Naive thymus-derived CD8-positive, alpha-beta T cell (primary cell): ENCODE data around the gene CPNE1. TPM values are rescaled to one million over a fixed set of nuclear protein-coding genes. Genes with fewer than 3 reads are reported as not detected.

Experiments
- ATAC-seq, 2 donors: fragments of 150-1000 bp; cut with Tn5 transposase in 1 of 2; sonication (Bioruptor Pico), chemical (Tn5 transposase) in 1 of 2; 1 replicate in 1 of 2; 2 replicates in 1 of 2; pipeline ENCODE4 v1.10.0; 2021; ENCODE audit warnings: mild to moderate bottlenecking in 2 of 2, moderate library complexity in 2 of 2
- POLR2A ChIA-PET: fragments of 350-600 bp; sonication (Branson Sonifier 250); formaldehyde crosslinking; loops from one replicate; lab custom pipeline; 2021; ENCODE audit warnings: antibody characterized with exemption; lab: Charles Lee
- DNase-seq, 10 donors: peaks; one replicate each; pipeline versions ENCODE4 v3.0.0 to v3.0.0-alpha.2; 2020 to 2022
- H3K27ac Mint-ChIP-seq, 10 donors: one replicate each; pipeline ENCODE4 v1.8.0; 2020 to 2022; ENCODE audit warnings: mild to moderate bottlenecking in 10 of 10, mixed read lengths in 10 of 10, moderate library complexity in 4 of 10, inconsistent platforms in 1 of 10
- H3K27me3 Mint-ChIP-seq, 5 donors: one replicate each; pipeline ENCODE4 v1.8.0; 2021 to 2022; ENCODE audit warnings: mixed read lengths in 5 of 5
- H3K36me3 Mint-ChIP-seq, 3 donors: one replicate each; pipeline ENCODE4 v1.8.0; 2020 to 2022; ENCODE audit warnings: mixed read lengths in 3 of 3, mild to moderate bottlenecking in 2 of 3, inconsistent platforms in 1 of 3
- H3K4me1 Mint-ChIP-seq, 4 donors: one replicate each; pipeline ENCODE4 v1.8.0; 2021 to 2022; ENCODE audit warnings: mixed read lengths in 4 of 4
- H3K4me3 Mint-ChIP-seq, 10 donors: one replicate each; pipeline ENCODE4 v1.8.0; 2020 to 2022; ENCODE audit warnings: mild to moderate bottlenecking in 10 of 10, mixed read lengths in 10 of 10, moderate library complexity in 6 of 10, inconsistent platforms in 1 of 10
- H3K9me3 Mint-ChIP-seq, 9 donors: one replicate each; pipeline ENCODE4 v1.8.0; 2020 to 2022; ENCODE audit warnings: mixed read lengths in 9 of 9, mild to moderate bottlenecking in 3 of 9, inconsistent platforms in 1 of 9, moderate library complexity in 1 of 9
- polyA plus RNA-seq, 3 donors: library from polyadenylated mRNA; unstranded; fragments of 300-500 nt; fragmentation: Illumina TruSeq; gene quantifications; one replicate each; pipeline ENCODE4 v1.2.3, GENCODE V29; 2021
- total RNA-seq, 8 experiments: library from RNA in 2 of 8; stranded (reverse) in 2 of 8; gene quantifications; one replicate each; pipeline ENCODE4 v1.2.3 and lab custom pipeline; 2021 to 2026

Gene CPNE1
- total and polyA plus RNA-seq, 5 experiments from 2014 or later, result 329 to 454 (median 392) TPM

DNA sequence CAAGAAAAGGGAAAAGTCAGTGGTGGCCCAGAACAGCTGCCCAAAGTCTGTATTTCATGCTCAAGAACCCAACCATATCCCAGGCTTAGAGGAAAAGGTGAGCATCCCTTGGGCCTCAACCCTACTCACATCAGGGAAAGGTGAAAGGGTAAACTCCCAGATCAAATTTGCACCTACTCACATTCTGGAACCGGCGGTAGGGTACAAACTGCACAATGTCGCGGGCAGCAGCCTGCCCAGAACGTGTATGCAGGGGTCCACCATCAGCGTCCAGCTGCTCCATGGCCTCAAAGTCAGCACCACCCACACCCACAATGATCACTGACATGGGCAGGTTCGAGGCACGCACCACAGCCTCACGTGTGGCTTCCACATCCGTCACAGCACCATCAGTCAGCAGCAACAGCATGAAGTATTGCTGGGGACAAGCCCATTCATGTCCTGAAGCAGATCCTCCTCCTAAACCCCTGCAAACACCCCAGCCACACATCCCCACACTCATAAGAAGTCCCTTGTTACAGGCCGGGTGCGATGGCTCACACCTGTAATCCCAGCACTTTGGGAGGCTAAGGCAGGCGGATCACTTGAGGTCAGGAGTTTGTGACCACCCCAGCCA, 38.2 kb downstream of the CPNE1 start:
- POLR2A ChIA-PET, result interaction anchor here (1.1 kb wide), 1 partner anchor 8 kb away, joined by 3 read pairs; no protein-coding TSS in a partner anchor
- H3K36me3 Mint-ChIP-seq, result peaks cover 4 to 65% (median 27%) of the 10 kb centered on the region in 3 donors
- DNase-seq (peak in 1 of 10 donors; percentile 6), ATAC-seq (no peak)
- H3K27me3 Mint-ChIP-seq, result no peaks in the 10 kb centered on the region
- H3K27ac Mint-ChIP-seq, result peak overlapping the region in 3 of 10 donors; percentile 40 to 67 (median 60)
- no peak overlapping the region for H3K4me3 Mint-ChIP-seq
- no peaks in the 10 kb centered on the region for H3K4me1 Mint-ChIP-seq
- no peaks in the 10 kb centered on the region for H3K9me3 Mint-ChIP-seq

- ATAC-seq, result no peak
- H3K9me3 Mint-ChIP-seq, result no peaks in the 10 kb centered on the region
- no peaks in the 10 kb centered on the region for H3K27me3 Mint-ChIP-seq
- peak in 1 of 10 donors; percentile 9 for DNase-seq
- H3K4me1 Mint-ChIP-seq, result no peaks in the 10 kb centered on the region
- POLR2A ChIA-PET, result no interaction called here
- H3K36me3 Mint-ChIP-seq, result peaks cover 4 to 58% (median 27%) of the 10 kb centered on the region in 3 donors
- peak overlapping the region in 8 of 10 donors; percentile 27 to 83 (median 52) for H3K27ac Mint-ChIP-seq
- no peak overlapping the region for H3K4me3 Mint-ChIP-seq
These were observed 38.9 kb downstream of the CPNE1 start for GRCh38 chr20:35625584-35626385.

DNA sequence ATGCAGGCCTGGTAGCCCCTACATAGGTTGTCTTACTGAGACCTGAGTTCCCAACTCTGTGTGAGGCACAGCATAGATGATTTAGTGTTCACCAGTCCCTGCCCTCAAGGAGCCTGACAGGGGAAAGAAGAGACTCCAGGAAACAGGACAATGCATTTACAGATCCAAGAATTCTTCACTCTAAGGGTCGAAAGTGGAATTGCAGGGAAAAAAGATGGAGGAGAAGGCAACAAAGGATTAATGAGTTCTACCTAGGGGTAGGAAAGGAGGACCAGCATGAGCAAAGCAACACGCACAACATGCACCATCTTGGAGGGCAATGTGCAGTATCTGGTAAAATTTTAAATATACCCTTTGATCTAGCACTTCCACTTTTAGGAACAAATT, 43.1 kb downstream of the CPNE1 start:
- peaks cover 13 to 32% (median 29%) of the 10 kb centered on the region in 4 donors for H3K4me1 Mint-ChIP-seq
- no peaks in the 10 kb centered on the region for H3K27me3 Mint-ChIP-seq
- ATAC-seq (no peak), DNase-seq (no peak)
- H3K27ac Mint-ChIP-seq, result peak overlapping the region in 7 of 10 donors; percentile 19 to 77 (median 37)
- no peak overlapping the region for H3K4me3 Mint-ChIP-seq
- H3K9me3 Mint-ChIP-seq, result no peaks in the 10 kb centered on the region
- peaks cover 4 to 18% (median 11%) of the 10 kb centered on the region in 3 donors for H3K36me3 Mint-ChIP-seq
- POLR2A ChIA-PET, result interaction anchor here (2.4 to 8.2 kb wide), 2 partner anchors 20 to 42 kb away, joined by 5 to 101 read pairs; partner anchors contain the start of genes CPNE1 and RBM12

DNA sequence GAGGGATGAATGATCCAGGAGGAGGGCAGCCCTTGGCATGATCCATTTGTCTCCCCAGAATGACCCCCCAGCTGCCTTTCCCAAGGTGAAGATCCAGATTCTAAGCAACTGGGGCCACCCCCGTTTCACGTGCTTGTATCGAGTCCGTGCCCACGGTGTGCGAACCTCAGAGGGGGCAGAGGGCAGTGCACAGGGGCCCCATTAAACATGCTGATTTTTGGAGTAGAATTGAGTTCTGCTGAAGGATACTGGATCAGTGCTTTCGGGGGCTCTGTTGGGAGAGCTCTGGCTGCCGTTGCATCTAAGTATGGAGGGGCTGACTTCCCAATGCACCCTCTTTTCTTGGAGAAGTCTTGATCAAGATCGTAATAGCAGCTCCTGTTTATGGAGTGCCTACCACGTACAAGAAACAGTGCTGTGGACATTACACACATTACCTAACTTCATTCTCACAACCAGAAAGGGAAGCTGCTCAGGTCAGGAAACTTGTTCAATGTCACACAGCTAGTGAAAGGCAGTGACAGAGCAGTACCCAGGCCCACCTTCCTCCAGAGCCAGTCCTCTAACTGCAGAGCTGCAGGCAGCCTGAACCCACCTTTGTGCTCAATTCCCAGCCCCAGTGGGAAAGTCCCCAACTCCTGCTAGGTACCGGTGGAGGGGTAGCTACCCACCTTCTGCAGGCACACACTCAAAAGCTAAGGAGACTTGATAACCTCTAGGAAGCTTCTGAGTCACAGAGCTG, 43.7 kb downstream of the CPNE1 start:
- POLR2A ChIA-PET, result interaction anchor here (1.7 to 8.2 kb wide), 3 partner anchors 12 to 43 kb away, joined by 3 to 101 read pairs (median 5); partner anchors contain the start of genes CPNE1 and RBM12
- ATAC-seq (no peak), DNase-seq (no peak)
- Mint-ChIP-seq H3K4me1 (peaks cover 13 to 36% (median 32%) of the 10 kb centered on the region in 4 donors), H3K36me3 (peaks cover 4 to 13% (median 6%) of the 10 kb centered on the region in 3 donors), H3K9me3 (no peaks in the 10 kb centered on the region), H3K27me3 (no peaks in the 10 kb centered on the region), H3K4me3 (peak overlapping the region in 1 of 10 donors; percentile 24), H3K27ac (peak overlapping the region in 7 of 10 donors; percentile 37 to 77 (median 52))

- POLR2A ChIA-PET, result interaction anchor here (0.6 to 8.2 kb wide), 14 partner anchors 8 to 334 kb away, joined by 3 to 101 read pairs (median 5); partner anchors contain the start of genes CPNE1, ERGIC3, NFS1 and PHF20
- H3K27ac Mint-ChIP-seq, result peak overlapping the region; percentile 66 to 95 (median 87)
- H3K9me3 Mint-ChIP-seq, result peaks cover 0 to 3% (median 0%) of the 10 kb centered on the region in 9 donors
- H3K27me3 Mint-ChIP-seq, result no peaks in the 10 kb centered on the region
- ATAC-seq (peak; percentile 27 to 33), DNase-seq (peak; percentile 65 to 83 (median 71))
- H3K36me3 Mint-ChIP-seq, result peaks cover 0 to 2% (median 0%) of the 10 kb centered on the region in 3 donors
- peaks cover 16 to 44% (median 39%) of the 10 kb centered on the region in 4 donors for H3K4me1 Mint-ChIP-seq
- peak overlapping the region; percentile 87 to 93 (median 89) for H3K4me3 Mint-ChIP-seq
These were observed 45.3 kb downstream of the CPNE1 start for GRCh38 chr20:35619196-35620095.

GRCh38 chr20:35618263-35619131, 46.2 kb downstream of the CPNE1 start:
- Mint-ChIP-seq H3K27ac (peak overlapping the region; percentile 31 to 100 (median 84)), H3K4me3 (peak overlapping the region; percentile 87 to 95 (median 90)), H3K36me3 (peaks cover 0 to 2% (median 0%) of the 10 kb centered on the region in 3 donors), H3K4me1 (peaks cover 16 to 45% (median 39%) of the 10 kb centered on the region in 4 donors), H3K9me3 (peaks cover 0 to 3% (median 0%) of the 10 kb centered on the region in 9 donors), H3K27me3 (no peaks in the 10 kb centered on the region)
- POLR2A ChIA-PET, result interaction anchor here (1.0 to 8.2 kb wide), 9 partner anchors 8 to 335 kb away, joined by 3 to 101 read pairs (median 6); partner anchors contain the start of genes CPNE1, ERGIC3, NFS1 and PHF20
- DNase-seq (peak in 3 of 10 donors; percentile 19 to 27 (median 25)), ATAC-seq (no peak)

DNA sequence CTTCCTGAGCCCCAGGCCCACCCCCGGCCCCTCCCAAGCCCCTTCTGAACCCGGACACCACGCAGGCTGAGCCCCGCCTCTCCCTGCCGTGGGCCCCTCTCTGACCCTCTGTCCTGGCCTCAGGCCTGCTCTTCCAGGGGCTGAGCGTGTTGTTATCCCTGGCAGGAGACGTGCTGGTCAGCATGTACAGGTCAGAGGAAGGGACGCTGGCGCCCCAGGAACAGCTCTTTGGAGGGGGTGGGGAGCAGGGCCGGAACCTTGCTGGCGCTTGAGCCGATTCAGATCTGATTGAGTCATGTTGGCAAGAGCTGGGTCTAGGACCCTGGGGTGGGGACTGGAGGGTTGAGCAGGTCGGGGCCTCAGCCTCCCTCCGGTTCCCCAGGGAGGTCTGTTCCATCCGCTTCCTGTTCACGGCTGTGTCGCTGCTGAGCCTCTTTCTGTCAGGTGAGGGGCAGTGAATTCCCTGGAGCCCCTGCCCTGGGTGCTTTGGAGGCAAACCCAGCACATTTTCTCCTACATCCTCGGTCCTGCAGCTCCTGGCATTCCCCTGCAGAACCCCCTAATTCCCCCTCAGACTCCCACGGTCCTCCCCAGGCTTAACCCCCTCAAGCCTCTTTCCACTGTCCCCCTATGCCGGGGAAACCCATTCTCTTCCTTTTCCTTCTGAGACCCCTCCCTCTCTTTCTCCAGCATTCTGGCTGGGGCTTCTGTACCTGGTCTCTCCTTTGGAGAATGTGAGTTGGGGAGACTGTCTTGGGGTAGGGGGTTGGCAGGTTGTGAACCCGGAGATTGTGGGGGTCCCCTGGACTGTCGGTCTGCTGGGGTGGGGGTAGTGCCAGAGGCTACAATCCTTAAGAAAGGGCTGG, 47.1 kb downstream of the CPNE1 start:
- peak in 7 of 10 donors; percentile 34 to 72 (median 39) for DNase-seq
- Mint-ChIP-seq H3K9me3 (peaks cover 0 to 3% (median 0%) of the 10 kb centered on the region in 9 donors), H3K4me1 (peaks cover 16 to 45% (median 39%) of the 10 kb centered on the region in 4 donors), H3K27me3 (no peaks in the 10 kb centered on the region), H3K36me3 (no peaks in the 10 kb centered on the region), H3K4me3 (peak overlapping the region; percentile 87 to 95 (median 90)), H3K27ac (peak overlapping the region; percentile 25 to 100 (median 90))
- ATAC-seq, result no peak
- POLR2A ChIA-PET, result interaction anchor here (1.4 to 8.2 kb wide), 6 partner anchors 46 to 336 kb away, joined by 4 to 101 read pairs (median 10); partner anchors contain the start of genes CPNE1, NFS1, PHF20 and RBM12

DNA sequence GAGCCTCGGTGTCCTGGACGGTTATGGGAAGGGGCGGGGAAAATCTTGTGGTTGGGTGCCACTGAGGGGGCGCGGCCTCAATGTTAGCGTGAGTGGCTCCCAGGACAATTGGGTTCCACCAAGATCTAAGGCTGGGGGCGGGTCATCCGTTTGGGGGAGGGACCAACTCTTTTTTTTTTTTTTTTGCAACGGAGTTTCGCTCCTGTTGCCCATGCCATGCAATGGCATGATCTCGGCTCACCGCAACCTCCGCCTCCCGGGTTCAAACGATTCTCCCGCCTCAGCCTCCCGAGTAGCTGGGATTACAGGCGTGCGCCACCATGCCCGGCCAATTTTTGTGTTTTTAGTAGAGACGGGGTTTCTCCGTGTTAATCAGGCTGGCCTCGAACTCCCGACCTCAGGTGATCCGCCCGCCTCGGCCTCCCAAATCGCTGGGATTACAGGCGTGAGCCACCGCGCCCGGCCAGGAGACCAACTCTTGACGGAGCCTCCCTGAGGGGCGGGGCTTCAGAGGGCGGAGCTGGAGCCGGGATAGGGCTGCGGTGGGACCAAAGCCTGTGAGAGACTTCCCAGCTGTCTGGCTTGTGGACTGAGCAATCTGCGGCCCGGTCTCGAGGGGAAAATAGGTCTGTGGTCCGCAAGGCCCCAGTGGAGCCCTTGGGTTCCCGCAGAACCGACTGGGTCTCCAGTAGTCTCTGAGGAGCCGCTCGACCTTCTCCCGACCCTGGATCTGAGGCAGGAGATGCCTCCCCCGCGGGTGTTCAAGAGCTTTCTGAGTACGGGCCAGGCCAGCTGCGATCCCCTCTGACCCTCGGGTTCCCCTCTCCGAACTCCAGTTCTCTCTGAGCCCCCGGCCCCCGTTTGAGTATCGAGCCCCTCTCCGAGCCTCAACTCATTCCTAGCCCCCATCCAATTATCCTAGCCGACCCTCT, 48.0 kb downstream of the CPNE1 start:
- peak overlapping the region; percentile 87 to 95 (median 90) for H3K4me3 Mint-ChIP-seq
- H3K4me1 Mint-ChIP-seq, result peaks cover 16 to 45% (median 39%) of the 10 kb centered on the region in 4 donors
- H3K27ac Mint-ChIP-seq, result peak overlapping the region; percentile 83 to 100 (median 99)
- ATAC-seq (no peak), DNase-seq (peak in 5 of 10 donors; percentile 42 to 99 (median 60))
- no peaks in the 10 kb centered on the region for H3K27me3 Mint-ChIP-seq
- peaks cover 0 to 3% (median 0%) of the 10 kb centered on the region in 9 donors for H3K9me3 Mint-ChIP-seq
- POLR2A ChIA-PET, result interaction anchor here (1.0 to 8.2 kb wide), 10 partner anchors 15 to 337 kb away, joined by 3 to 101 read pairs (median 9); partner anchors contain the start of genes CPNE1, NFS1, PHF20 and RBM12
- H3K36me3 Mint-ChIP-seq, result no peaks in the 10 kb centered on the region
